ENCODE measurements around the gene RRAS. TPM values are rescaled to one million over a fixed set of nuclear protein-coding genes. Genes with fewer than 3 reads are reported as not detected.

Gene RRAS
- total RNA-seq, 4 donors from 2014 or later, result 134 to 205 (median 187) TPM

DNA sequence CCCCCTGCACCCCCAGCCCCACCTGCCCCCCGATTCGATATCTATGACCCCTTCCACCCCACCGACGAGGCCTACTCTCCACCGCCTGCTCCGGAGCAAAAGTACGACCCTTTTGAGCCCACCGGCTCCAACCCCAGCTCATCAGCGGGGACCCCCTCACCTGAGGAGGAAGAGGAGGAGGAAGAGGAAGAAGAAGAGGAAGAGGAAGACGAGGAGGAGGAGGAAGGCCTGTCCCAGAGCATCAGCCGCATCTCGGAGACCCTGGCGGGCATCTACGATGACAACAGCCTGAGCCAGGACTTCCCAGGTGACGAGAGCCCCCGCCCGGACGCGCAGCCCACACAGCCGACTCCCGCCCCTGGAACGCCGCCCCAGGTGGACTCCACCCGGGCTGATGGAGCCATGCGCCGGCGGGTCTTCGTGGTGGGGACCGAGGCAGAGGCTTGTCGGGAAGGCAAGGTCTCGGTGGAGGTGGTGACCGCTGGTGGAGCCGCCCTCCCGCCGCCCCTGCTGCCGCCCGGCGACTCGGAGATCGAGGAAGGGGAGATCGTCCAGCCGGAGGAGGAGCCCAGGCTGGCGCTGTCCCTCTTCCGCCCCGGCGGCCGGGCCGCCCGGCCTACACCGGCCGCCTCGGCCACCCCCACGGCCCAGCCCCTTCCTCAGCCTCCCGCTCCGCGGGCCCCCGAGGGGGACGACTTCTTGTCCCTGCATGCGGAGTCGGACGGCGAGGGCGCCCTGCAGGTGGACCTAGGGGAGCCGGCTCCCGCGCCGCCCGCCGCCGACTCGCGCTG, 11.3 kb upstream of the RRAS start:
- H3K36me3 ChIP-seq, result peaks cover 77 to 97% (median 89%) of the 10 kb centered on the region in 4 donors

DNA sequence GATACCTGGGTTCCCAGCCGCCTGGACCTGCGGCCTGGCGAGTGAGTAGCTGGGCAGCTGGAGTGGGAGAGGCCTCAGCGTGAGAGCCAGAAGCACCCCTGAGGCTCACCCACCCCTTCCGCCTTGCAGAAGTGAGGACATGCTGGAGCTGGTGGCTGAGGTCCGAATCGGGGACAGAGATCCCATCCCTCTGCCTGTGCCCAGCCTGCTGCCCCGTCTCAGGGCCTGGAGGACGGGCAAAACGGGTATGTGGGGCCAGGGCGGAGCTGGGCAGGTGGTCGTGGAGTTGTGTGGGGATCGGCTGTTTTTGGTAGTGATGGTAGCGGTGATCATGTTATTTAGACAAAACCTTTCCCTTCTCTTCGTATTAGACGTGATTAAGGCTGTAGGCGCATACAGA, 6.6 kb upstream of the RRAS start:
- H3K4me1 ChIP-seq, result peaks cover 27 to 39% (median 36%) of the 10 kb centered on the region in 4 donors
- no peaks in the 10 kb centered on the region for H3K9me3 ChIP-seq
- 94% methylated on average over 13 of the region's 17 CpGs for WGBS
- H3K36me3 ChIP-seq, result peaks cover 36 to 72% (median 61%) of the 10 kb centered on the region in 4 donors
- intact Hi-C loops (cut with DNase I), result no loop called here
- H3K4me3 ChIP-seq, result no peak overlapping the region
- no peak for DNase-seq (ENCODE audit: extremely low spot score)
- H3K27ac ChIP-seq (replicated peaks in 1 of 4), result no peak overlapping the region
- no peak for TF ChIP-seq POLR2A (IDR thresholded peaks at IDR 0.05; ENCODE audit: low read depth)
- TF ChIP-seq, protein P1, sequence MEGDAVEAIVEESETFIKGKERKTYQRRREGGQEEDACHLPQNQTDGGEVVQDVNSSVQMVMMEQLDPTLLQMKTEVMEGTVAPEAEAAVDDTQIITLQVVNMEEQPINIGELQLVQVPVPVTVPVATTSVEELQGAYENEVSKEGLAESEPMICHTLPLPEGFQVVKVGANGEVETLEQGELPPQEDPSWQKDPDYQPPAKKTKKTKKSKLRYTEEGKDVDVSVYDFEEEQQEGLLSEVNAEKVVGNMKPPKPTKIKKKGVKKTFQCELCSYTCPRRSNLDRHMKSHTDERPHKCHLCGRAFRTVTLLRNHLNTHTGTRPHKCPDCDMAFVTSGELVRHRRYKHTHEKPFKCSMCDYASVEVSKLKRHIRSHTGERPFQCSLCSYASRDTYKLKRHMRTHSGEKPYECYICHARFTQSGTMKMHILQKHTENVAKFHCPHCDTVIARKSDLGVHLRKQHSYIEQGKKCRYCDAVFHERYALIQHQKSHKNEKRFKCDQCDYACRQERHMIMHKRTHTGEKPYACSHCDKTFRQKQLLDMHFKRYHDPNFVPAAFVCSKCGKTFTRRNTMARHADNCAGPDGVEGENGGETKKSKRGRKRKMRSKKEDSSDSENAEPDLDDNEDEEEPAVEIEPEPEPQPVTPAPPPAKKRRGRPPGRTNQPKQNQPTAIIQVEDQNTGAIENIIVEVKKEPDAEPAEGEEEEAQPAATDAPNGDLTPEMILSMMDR (IDR thresholded peaks at IDR 0.05), result no peak
- TF ChIP-seq POLR2AphosphoS5 (IDR thresholded peaks at IDR 0.05), result no peak
- TF ChIP-seq EP300 (IDR thresholded peaks at IDR 0.05), result no peak
- no peaks in the 10 kb centered on the region for H3K27me3 ChIP-seq

More for the DNA sequence above, 11.3 kb upstream of the RRAS start:
- DNase-seq (ENCODE audit: extremely low spot score), result no peak
- no peak overlapping the region for H3K27ac ChIP-seq (replicated peaks in 1 of 4)
- H3K9me3 ChIP-seq, result no peaks in the 10 kb centered on the region
- no peaks in the 10 kb centered on the region for H3K27me3 ChIP-seq
- no peak for TF ChIP-seq POLR2A (IDR thresholded peaks at IDR 0.05; ENCODE audit: low read depth)
- TF ChIP-seq POLR2AphosphoS5 (IDR thresholded peaks at IDR 0.05), result no peak
- TF ChIP-seq, protein P1 (IDR thresholded peaks at IDR 0.05), result no peak
- no peak for TF ChIP-seq EP300 (IDR thresholded peaks at IDR 0.05)
- intact Hi-C loops (cut with DNase I), result no loop called here
- WGBS, result 95% methylated on average over 27 of the region's 72 CpGs
- H3K4me3 ChIP-seq, result no peak overlapping the region
- H3K4me1 ChIP-seq, result peaks cover 0 to 4% (median under 1%) of the 10 kb centered on the region in 4 donors

DNA sequence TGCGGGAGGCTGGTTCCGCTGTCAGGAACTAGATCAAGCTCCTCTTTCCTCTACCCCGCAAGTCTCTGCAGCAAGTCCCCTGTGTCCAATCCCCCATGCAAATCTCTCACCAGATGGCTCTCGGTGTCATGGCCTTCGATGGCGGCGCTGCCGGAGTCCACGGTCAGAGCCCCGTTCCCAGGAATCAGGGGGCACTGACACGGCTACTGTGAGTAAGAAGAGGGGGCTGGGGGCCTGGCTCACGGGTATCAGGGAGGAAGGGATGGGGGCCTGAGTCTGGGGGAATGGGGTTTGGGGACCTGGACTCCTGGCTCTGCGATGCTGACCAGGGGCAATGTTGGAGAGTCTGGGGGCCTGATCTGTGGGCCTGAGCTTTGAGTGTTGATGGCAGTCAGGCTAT, 6.1 kb upstream of the RRAS start:
- H3K36me3 ChIP-seq, result peaks cover 31 to 66% (median 56%) of the 10 kb centered on the region in 4 donors
- WGBS, result 91% methylated on average over 9 of the region's 13 CpGs
- intact Hi-C loops (cut with DNase I), result no loop called here

DNA sequence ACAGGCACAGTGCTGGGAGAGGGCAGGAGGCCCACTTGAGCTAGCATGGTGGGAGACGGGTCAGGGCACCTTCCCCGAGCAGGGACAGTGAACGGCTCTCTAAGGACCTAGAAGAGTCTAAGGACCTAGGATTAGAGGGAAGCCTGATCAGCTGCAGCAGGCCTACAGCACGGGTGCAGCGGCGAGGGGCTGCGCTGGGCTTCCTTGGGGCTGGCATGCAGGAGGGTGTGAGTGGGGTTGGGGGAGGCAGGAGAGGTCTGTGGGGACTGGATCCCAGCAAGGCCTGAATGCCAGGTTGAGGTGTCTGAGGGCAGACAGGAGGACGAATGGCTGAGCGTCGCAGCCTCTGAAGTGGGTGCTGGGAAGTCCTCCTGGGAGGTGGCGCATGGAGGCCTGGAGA, 5.6 kb upstream of the RRAS start:
- H3K4me1 ChIP-seq, result peaks cover 27 to 48% (median 44%) of the 10 kb centered on the region in 4 donors
- no peak overlapping the region for H3K27ac ChIP-seq (replicated peaks in 1 of 4)
- H3K36me3 ChIP-seq, result peaks cover 30 to 62% (median 52%) of the 10 kb centered on the region in 4 donors
- 82% methylated on average over 7 of the region's 11 CpGs for WGBS
- H3K4me3 ChIP-seq, result no peak overlapping the region
- H3K27me3 ChIP-seq, result no peaks in the 10 kb centered on the region
- H3K9me3 ChIP-seq, result no peaks in the 10 kb centered on the region
- TF ChIP-seq POLR2AphosphoS5 (IDR thresholded peaks at IDR 0.05), result no peak
- TF ChIP-seq POLR2A (IDR thresholded peaks at IDR 0.05; ENCODE audit: low read depth), result no peak
- TF ChIP-seq, protein P1 (IDR thresholded peaks at IDR 0.05), result no peak
- no peak for TF ChIP-seq EP300 (IDR thresholded peaks at IDR 0.05)
- intact Hi-C loops (cut with DNase I), result no loop called here
- no peak for DNase-seq (ENCODE audit: extremely low spot score)

More for the DNA sequence above, 6.1 kb upstream of the RRAS start:
- H3K4me3 ChIP-seq, result no peak overlapping the region
- no peak for DNase-seq (ENCODE audit: extremely low spot score)
- no peak overlapping the region for H3K27ac ChIP-seq (replicated peaks in 1 of 4)
- H3K9me3 ChIP-seq, result no peaks in the 10 kb centered on the region
- H3K27me3 ChIP-seq, result no peaks in the 10 kb centered on the region
- no peak for TF ChIP-seq POLR2A (IDR thresholded peaks at IDR 0.05; ENCODE audit: low read depth)
- TF ChIP-seq, protein P1 (IDR thresholded peaks at IDR 0.05), result no peak
- no peak for TF ChIP-seq EP300 (IDR thresholded peaks at IDR 0.05)
- no peak for TF ChIP-seq POLR2AphosphoS5 (IDR thresholded peaks at IDR 0.05)
- H3K4me1 ChIP-seq, result peaks cover 27 to 45% (median 41%) of the 10 kb centered on the region in 4 donors
